GM23338 (cell line): ENCODE data around the gene ALDH1A1. TPM values are rescaled to one million over a fixed set of nuclear protein-coding genes. Genes with fewer than 3 reads are reported as not detected.

Experiments
- ATAC-seq: fragments of 200-7000 bp; cut with Tn5 transposase; 3 replicates; pipeline ENCODE4 v1.9.1; 2020
- DNase-seq: peaks from one replicate; pipeline ENCODE4 v3.0.0-alpha.2; 2015; ENCODE audit warnings: low spot score
- H2AFZ ChIP-seq: fragments of 200-600 bp; sonication (generic); 2 replicates; pipeline ENCODE4 v1.8.0; 2016; ENCODE audit warnings: antibody characterized with exemption, mild to moderate bottlenecking, moderate library complexity
- H3F3A ChIP-seq: fragments of 200-600 bp; sonication (generic); replicated peaks from 2 replicates; pipeline ENCODE4 v1.8.0; 2017; ENCODE audit warnings: antibody characterized with exemption, mixed run types, low read depth
- H3K27ac ChIP-seq: fragments of 200-600 bp; sonication (generic); 2 replicates; pipeline ENCODE4 v1.6.1; 2016; ENCODE audit warnings: low read depth
- H3K27me3 ChIP-seq: fragments of 200-600 bp; sonication (generic); 2 replicates; pipeline ENCODE4 v1.8.0; 2016; ENCODE audit warnings: mild to moderate bottlenecking, mixed run types, moderate library complexity; ENCODE audit not compliant: insufficient read depth
- H3K36me3 ChIP-seq: fragments of 200-600 bp; sonication (generic); 2 replicates; pipeline ENCODE4 v1.8.0; 2016; ENCODE audit warnings: mild to moderate bottlenecking; ENCODE audit not compliant: insufficient read depth
- H3K4me1 ChIP-seq: fragments of 200-600 bp; sonication (generic); 2 replicates; pipeline ENCODE4 v1.8.0; 2016; ENCODE audit warnings: mild to moderate bottlenecking, moderate library complexity; ENCODE audit not compliant: insufficient read depth
- H3K4me2 ChIP-seq: fragments of 200-600 bp; sonication (generic); 2 replicates; pipeline ENCODE4 v1.7.1; 2017; ENCODE audit warnings: mixed run types
- H3K4me3 ChIP-seq: fragments of 200-600 bp; sonication (generic); 2 replicates; pipeline ENCODE4 v1.6.1; 2016; ENCODE audit warnings: mixed run types
- H3K79me2 ChIP-seq: fragments of 200-600 bp; sonication (generic); replicated peaks from 2 replicates; pipeline ENCODE4 v1.8.0; 2017; ENCODE audit warnings: mild to moderate bottlenecking; ENCODE audit not compliant: insufficient read depth
- H3K9me2 ChIP-seq: fragments of 200-600 bp; sonication (generic); 2 replicates; pipeline ENCODE4 v1.8.0; 2017; ENCODE audit not compliant: insufficient read depth
- H4K20me1 ChIP-seq: fragments of 200-600 bp; sonication (generic); replicated peaks from 2 replicates; pipeline ENCODE4 v1.8.0; 2017; ENCODE audit warnings: mild to moderate bottlenecking; ENCODE audit not compliant: insufficient read depth
- H3K27ac Mint-ChIP-seq: 2 replicates; pipeline ENCODE4 v1.8.0; 2020; ENCODE audit warnings: inconsistent platforms, mild to moderate bottlenecking, moderate library complexity, mixed read lengths
- H3K27me3 Mint-ChIP-seq: 3 replicates; pipeline ENCODE4 v1.8.0; 2022; ENCODE audit warnings: low read depth, mild to moderate bottlenecking, moderate library complexity, mixed read lengths, inconsistent platforms; ENCODE audit not compliant: insufficient read depth, poor library complexity
- H3K36me3 Mint-ChIP-seq: 3 replicates; pipeline ENCODE4 v1.8.0; 2021; ENCODE audit warnings: low read depth, mild to moderate bottlenecking, inconsistent platforms, moderate library complexity, mixed read lengths
- H3K4me1 Mint-ChIP-seq: 3 replicates; pipeline ENCODE4 v1.8.0; 2020; ENCODE audit warnings: mild to moderate bottlenecking, inconsistent platforms, mixed read lengths
- H3K4me3 Mint-ChIP-seq: 3 replicates; pipeline ENCODE4 v1.8.0; 2021; ENCODE audit warnings: moderate library complexity, mild to moderate bottlenecking, inconsistent platforms, mixed read lengths
- H3K9me3 Mint-ChIP-seq: 3 replicates; pipeline ENCODE4 v1.8.0; 2020; ENCODE audit warnings: moderate library complexity, mild to moderate bottlenecking, inconsistent platforms, mixed read lengths
- EZH2 ChIP-seq: fragments of 200-600 bp; sonication (generic); IDR thresholded peaks from one replicate; pipeline ENCODE4 v1.8.0; 2017; ENCODE audit warnings: antibody characterized with exemption, mild to moderate bottlenecking, low read depth; ENCODE audit not compliant: unreplicated experiment
- JUNB ChIP-seq: IDR thresholded peaks from one replicate; pipeline ENCODE4 v1.6.1; 2016; ENCODE audit warnings: antibody characterized with exemption; ENCODE audit not compliant: unreplicated experiment
- POLR2AphosphoS5 ChIP-seq: IDR thresholded peaks from 2 replicates; pipeline ENCODE4 v1.6.1; 2016; ENCODE audit warnings: antibody characterized with exemption, low read depth
- polyA plus RNA-seq: library from polyadenylated mRNA; unstranded; fragments of >200 nt; fragmentation: Nextera tagmentation; extraction: Ambion mirVana; gene quantifications from 2 replicates; pipeline ENCODE4 v1.2.1, GENCODE V29; 2016
- total RNA-seq: library from RNA; depleted of rRNA; stranded (reverse); fragments of >200 nt; shearing (Covaris generic); gene quantifications from 2 replicates; pipeline ENCODE4 v1.2.3, GENCODE V29; 2014
- TF ChIP-seq, protein P1 (sequence below), 2 experiments: fragments of 200-600 bp in 1 of 2; sonication (generic) in 1 of 2; conservative IDR thresholded peaks; 2 replicates each; pipeline versions ENCODE4 v1.5.1 to v1.6.1; 2016 to 2017; ENCODE audit warnings: antibody characterized with exemption in 2 of 2, low read depth in 2 of 2, mild to moderate bottlenecking in 2 of 2, moderate library complexity in 1 of 2
- TF ChIP-seq, protein P2 (sequence below): IDR thresholded peaks from 2 replicates; pipeline ENCODE4 v1.6.1; 2016; ENCODE audit warnings: antibody characterized with exemption
- TF ChIP-seq, protein P3 (sequence below): IDR thresholded peaks from one replicate; pipeline ENCODE4 v1.6.1; 2018; ENCODE audit warnings: antibody characterized with exemption; ENCODE audit not compliant: unreplicated experiment

The ALDH1A1 gene
- total and polyA plus RNA-seq, 2 experiments from 2014 or later, result 2.1 to 3.4 TPM

DNA sequence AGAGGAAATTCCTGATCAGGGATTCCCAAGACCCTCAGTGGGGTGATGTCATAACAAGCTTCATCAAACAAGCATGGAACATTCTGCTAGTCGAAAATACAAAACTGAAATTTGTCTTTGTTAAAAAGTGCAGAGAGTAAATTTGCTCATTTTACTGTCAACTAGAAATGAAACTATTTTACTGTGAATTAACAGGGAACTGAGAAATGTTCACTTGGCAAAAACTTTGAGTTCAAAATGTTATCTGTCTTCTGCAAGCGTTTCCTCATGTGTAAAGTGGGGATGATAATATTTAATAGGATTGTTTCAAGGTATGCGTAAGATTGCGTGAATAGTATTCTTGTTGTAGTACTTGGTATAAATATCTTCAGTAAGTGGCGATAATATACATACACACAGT, 45.4 kb downstream of the ALDH1A1 start:
- H3K4me1 Mint-ChIP-seq, result peaks cover 6% of the 10 kb centered on the region; the same call in 2 of the 3 replicates
- Histone ChIP-seq H3K36me3 (no peaks in the 10 kb centered on the region), H4K20me1 (no peaks in the 10 kb centered on the region), H2AFZ (no peak overlapping the region), H3K27ac (no peak overlapping the region), H3K9me2 (no peaks in the 10 kb centered on the region), H3K4me2 (no peak overlapping the region), H3K4me3 (no peak overlapping the region), H3F3A (no peaks in the 10 kb centered on the region), H3K27me3 (no peaks in the 10 kb centered on the region), H3K79me2 (no peaks in the 10 kb centered on the region), H3K4me1 (no peaks in the 10 kb centered on the region)
- DNase-seq (no peak), ATAC-seq (no peak)
- H3K27ac Mint-ChIP-seq, result no peak overlapping the region
- TF ChIP-seq, protein P1, sequence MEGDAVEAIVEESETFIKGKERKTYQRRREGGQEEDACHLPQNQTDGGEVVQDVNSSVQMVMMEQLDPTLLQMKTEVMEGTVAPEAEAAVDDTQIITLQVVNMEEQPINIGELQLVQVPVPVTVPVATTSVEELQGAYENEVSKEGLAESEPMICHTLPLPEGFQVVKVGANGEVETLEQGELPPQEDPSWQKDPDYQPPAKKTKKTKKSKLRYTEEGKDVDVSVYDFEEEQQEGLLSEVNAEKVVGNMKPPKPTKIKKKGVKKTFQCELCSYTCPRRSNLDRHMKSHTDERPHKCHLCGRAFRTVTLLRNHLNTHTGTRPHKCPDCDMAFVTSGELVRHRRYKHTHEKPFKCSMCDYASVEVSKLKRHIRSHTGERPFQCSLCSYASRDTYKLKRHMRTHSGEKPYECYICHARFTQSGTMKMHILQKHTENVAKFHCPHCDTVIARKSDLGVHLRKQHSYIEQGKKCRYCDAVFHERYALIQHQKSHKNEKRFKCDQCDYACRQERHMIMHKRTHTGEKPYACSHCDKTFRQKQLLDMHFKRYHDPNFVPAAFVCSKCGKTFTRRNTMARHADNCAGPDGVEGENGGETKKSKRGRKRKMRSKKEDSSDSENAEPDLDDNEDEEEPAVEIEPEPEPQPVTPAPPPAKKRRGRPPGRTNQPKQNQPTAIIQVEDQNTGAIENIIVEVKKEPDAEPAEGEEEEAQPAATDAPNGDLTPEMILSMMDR (conservative IDR thresholded peaks at IDR 0.05; ENCODE audit: low read depth in 2 of 2), result no peak
- no peak for TF ChIP-seq JUNB
- H3K36me3 Mint-ChIP-seq, result no peaks in the 10 kb centered on the region
- no peaks in the 10 kb centered on the region for H3K9me3 Mint-ChIP-seq
- H3K4me3 Mint-ChIP-seq, result no peak overlapping the region
- H3K27me3 Mint-ChIP-seq, result peaks cover 3% of the 10 kb centered on the region

DNA sequence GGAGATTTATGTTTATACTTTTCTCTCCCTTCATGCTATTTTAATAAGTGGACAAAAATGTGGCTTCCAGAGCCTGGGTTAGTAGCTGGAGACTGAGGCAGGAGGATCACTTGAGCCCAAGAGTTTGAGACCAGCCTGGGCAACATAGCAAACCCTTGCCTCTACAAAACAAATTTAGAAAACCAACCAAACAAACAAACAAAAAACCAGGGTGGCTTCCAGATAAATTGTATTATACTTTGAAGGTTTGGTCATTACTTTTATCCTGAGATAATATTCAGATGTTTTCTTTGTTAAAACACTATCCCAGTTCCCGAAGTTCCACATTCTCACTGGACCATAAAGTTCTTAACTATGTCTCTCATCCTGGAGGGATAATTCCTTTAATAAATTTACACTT, 46.0 kb downstream of the ALDH1A1 start:
- Mint-ChIP-seq H3K9me3 (no peaks in the 10 kb centered on the region), H3K27me3 (peaks cover 3% of the 10 kb centered on the region), H3K27ac (no peak overlapping the region), H3K36me3 (no peaks in the 10 kb centered on the region), H3K4me1 (peaks cover 4% of the 10 kb centered on the region; the same call in 2 of the 3 replicates), H3K4me3 (no peak overlapping the region)
- no peaks in the 10 kb centered on the region for H3K9me2 ChIP-seq
- H3K4me2 ChIP-seq, result no peak overlapping the region
- H3K27ac ChIP-seq, result no peak overlapping the region
- H3K4me1 ChIP-seq, result no peaks in the 10 kb centered on the region
- no peaks in the 10 kb centered on the region for H3K36me3 ChIP-seq
- H3K79me2 ChIP-seq, result no peaks in the 10 kb centered on the region
- DNase-seq, result no peak
- no peaks in the 10 kb centered on the region for H4K20me1 ChIP-seq
- no peak overlapping the region for H2AFZ ChIP-seq
- H3F3A ChIP-seq, result no peaks in the 10 kb centered on the region
- ATAC-seq, result no peak
- H3K4me3 ChIP-seq, result no peak overlapping the region
- H3K27me3 ChIP-seq, result no peaks in the 10 kb centered on the region
- TF ChIP-seq JUNB (no peak), EZH2 (no peak), POLR2AphosphoS5 (no peak)
- TF ChIP-seq, protein P2, sequence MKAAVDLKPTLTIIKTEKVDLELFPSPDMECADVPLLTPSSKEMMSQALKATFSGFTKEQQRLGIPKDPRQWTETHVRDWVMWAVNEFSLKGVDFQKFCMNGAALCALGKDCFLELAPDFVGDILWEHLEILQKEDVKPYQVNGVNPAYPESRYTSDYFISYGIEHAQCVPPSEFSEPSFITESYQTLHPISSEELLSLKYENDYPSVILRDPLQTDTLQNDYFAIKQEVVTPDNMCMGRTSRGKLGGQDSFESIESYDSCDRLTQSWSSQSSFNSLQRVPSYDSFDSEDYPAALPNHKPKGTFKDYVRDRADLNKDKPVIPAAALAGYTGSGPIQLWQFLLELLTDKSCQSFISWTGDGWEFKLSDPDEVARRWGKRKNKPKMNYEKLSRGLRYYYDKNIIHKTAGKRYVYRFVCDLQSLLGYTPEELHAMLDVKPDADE, result no peak
- TF ChIP-seq, protein P1 (conservative IDR thresholded peaks at IDR 0.05; ENCODE audit: low read depth in 2 of 2), result no peak
- TF ChIP-seq, protein P3, sequence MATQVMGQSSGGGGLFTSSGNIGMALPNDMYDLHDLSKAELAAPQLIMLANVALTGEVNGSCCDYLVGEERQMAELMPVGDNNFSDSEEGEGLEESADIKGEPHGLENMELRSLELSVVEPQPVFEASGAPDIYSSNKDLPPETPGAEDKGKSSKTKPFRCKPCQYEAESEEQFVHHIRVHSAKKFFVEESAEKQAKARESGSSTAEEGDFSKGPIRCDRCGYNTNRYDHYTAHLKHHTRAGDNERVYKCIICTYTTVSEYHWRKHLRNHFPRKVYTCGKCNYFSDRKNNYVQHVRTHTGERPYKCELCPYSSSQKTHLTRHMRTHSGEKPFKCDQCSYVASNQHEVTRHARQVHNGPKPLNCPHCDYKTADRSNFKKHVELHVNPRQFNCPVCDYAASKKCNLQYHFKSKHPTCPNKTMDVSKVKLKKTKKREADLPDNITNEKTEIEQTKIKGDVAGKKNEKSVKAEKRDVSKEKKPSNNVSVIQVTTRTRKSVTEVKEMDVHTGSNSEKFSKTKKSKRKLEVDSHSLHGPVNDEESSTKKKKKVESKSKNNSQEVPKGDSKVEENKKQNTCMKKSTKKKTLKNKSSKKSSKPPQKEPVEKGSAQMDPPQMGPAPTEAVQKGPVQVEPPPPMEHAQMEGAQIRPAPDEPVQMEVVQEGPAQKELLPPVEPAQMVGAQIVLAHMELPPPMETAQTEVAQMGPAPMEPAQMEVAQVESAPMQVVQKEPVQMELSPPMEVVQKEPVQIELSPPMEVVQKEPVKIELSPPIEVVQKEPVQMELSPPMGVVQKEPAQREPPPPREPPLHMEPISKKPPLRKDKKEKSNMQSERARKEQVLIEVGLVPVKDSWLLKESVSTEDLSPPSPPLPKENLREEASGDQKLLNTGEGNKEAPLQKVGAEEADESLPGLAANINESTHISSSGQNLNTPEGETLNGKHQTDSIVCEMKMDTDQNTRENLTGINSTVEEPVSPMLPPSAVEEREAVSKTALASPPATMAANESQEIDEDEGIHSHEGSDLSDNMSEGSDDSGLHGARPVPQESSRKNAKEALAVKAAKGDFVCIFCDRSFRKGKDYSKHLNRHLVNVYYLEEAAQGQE, result no peak
